ENCODE data around the gene WDR72. TPM values are rescaled to one million over a fixed set of nuclear protein-coding genes. Genes with fewer than 3 reads are reported as not detected.

The WDR72 gene
- total and polyA plus RNA-seq, 2 of the 8 experiments (the other 6 are each of a cell fraction or from before 2014, with no cell fraction given): 1.2 to 1.9 TPM

GRCh38 chr15:53498996-53499395 lies 260.5 kb downstream of the WDR72 start:
- no peak overlapping the region for H2BK15ac ChIP-seq (ENCODE audit: low read length)
- H2AK5ac ChIP-seq (ENCODE audit: low read depth, low read length): no peak overlapping the region
- no peaks in the 10 kb centered on the region for H3K79me1 ChIP-seq (ENCODE audit: low read depth, low read length)
- no peaks in the 10 kb centered on the region for H3K4me1 ChIP-seq (replicated peaks in 1 of 4; ENCODE audit: control insufficient read depth in 3 of 4, insufficient read depth in 4 of 4, low read length in 3 of 4)
- no peak overlapping the region for H3K56ac ChIP-seq (replicated peaks; ENCODE audit: insufficient read length, low read depth, low read length)
- 94% methylated on average over 4 of the region's 4 CpGs; no CpG with 5 or more reads in 1 of the 2 experiments for whole genome bisulfite sequencing, 2 experiments (ENCODE audit: extremely low coverage in 1 of 2, insufficient coverage in 1 of 2, insufficient read length in 1 of 2, insufficient replicate concordance in 2 of 2, low coverage in 1 of 2, low lambda C conversion rate in 2 of 2, missing lambda C conversion rate in 1 of 2)
- no peak overlapping the region for H2BK120ac ChIP-seq (replicated peaks; ENCODE audit: low read depth, low read length)
- H2BK12ac ChIP-seq (ENCODE audit: low read depth, low read length): no peak overlapping the region
- H3K27me3 ChIP-seq (replicated peaks in 1 of 4; ENCODE audit: control insufficient read depth in 3 of 4, extremely low read depth in 1 of 4, insufficient read depth in 3 of 4, low read length in 3 of 4): no peaks in the 10 kb centered on the region
- no peak overlapping the region for H3K9ac ChIP-seq (replicated peaks in 1 of 4; ENCODE audit: extremely low read depth in 1 of 4, low read depth in 3 of 4, low read length in 3 of 4)
- no peaks in the 10 kb centered on the region for H3K36me3 ChIP-seq (ENCODE audit: control insufficient read depth in 2 of 4, insufficient read depth in 4 of 4, low read length in 3 of 4)
- no peak overlapping the region for H3K14ac ChIP-seq (ENCODE audit: insufficient read length)
- no peak overlapping the region for H4K5ac ChIP-seq (ENCODE audit: insufficient read length, low read depth, low read length)
- H3K23me2 ChIP-seq (ENCODE audit: low read depth, low read length): no peaks in the 10 kb centered on the region
- H2BK5ac ChIP-seq (ENCODE audit: low read depth, low read length): no peak overlapping the region
- H2AFZ ChIP-seq (ENCODE audit: low read length): no peak overlapping the region
- DNase-seq (ENCODE audit: low read depth in 1 of 2, low spot score in 2 of 2): no peak
- FAIRE-seq: no peak
- H4K20me1 ChIP-seq (replicated peaks in 1 of 2; ENCODE audit: control insufficient read depth in 1 of 2, insufficient read depth in 2 of 2, low read length in 2 of 2): no peaks in the 10 kb centered on the region
- no peak overlapping the region for H3K27ac ChIP-seq (ENCODE audit: low read depth, low read length)
- H4K91ac ChIP-seq (replicated peaks; ENCODE audit: insufficient read length, low read length): no peak overlapping the region
- no peak overlapping the region for H3K4me3 ChIP-seq (ENCODE audit: extremely low read depth in 1 of 4, insufficient read depth in 2 of 4, low read depth in 3 of 4, low read length in 4 of 4)
- ChIA-PET POLR2A (ENCODE audit: partially characterized antibody) (no interaction called here), CTCF (ENCODE audit: partially characterized antibody) (no interaction called here)
- no peak overlapping the region for H3K18ac ChIP-seq (ENCODE audit: extremely low read depth, low read length)
- H4K8ac ChIP-seq (ENCODE audit: extremely low read depth, insufficient read depth, low read length): no peak overlapping the region
- no peak overlapping the region for H3K4ac ChIP-seq (replicated peaks; ENCODE audit: insufficient read length, low read depth, low read length)
- H2BK20ac ChIP-seq (ENCODE audit: low read length): no peak overlapping the region
- no peaks in the 10 kb centered on the region for H3K9me3 ChIP-seq (ENCODE audit: insufficient read depth in 2 of 2, low read depth in 1 of 2, low read length in 1 of 2)
- no peak overlapping the region for H3K4me2 ChIP-seq (ENCODE audit: insufficient read depth in 1 of 2, low read depth in 2 of 2, low read length in 2 of 2)
- no peaks in the 10 kb centered on the region for H3K79me2 ChIP-seq (ENCODE audit: control insufficient read depth in 1 of 2, insufficient read depth in 2 of 2, low read length in 2 of 2)
- H3K23ac ChIP-seq (ENCODE audit: insufficient read length): no peak overlapping the region
- TF ChIP-seq MAX (IDR thresholded peaks at IDR 0.05): no peak
- TF ChIP-seq HDAC6 (IDR thresholded peaks at IDR 0.05; ENCODE audit: low read depth, low read length): no peak
- TF ChIP-seq ASH2L (IDR thresholded peaks at IDR 0.05; ENCODE audit: low read length): no peak
- TF ChIP-seq E2F6 (IDR thresholded peaks at IDR 0.05): no peak
